Measurements from ENCODE around the gene UBE2I. TPM values are rescaled to one million over a fixed set of nuclear protein-coding genes. Genes with fewer than 3 reads are reported as not detected.

UBE2I gene
- total and polyA plus RNA-seq, 2 donors (not counting 1 experiment from before 2014, with no cell fraction given) = 152 to 265 TPM

GRCh38 chr16:1366712-1367299 lies 57.4 kb downstream of the UBE2I start:
- H3K9me3 Mint-ChIP-seq (ENCODE audit: insufficient read depth) = no peaks in the 10 kb centered on the region
- H3K4me3 ChIP-seq (ENCODE audit: control extremely low read depth in 1 of 5, extremely low read depth in 1 of 5, insufficient read depth in 1 of 5, low read depth in 2 of 5, low read length in 4 of 5) = no peak overlapping the region
- H3K27ac Mint-ChIP-seq = no peak overlapping the region
- H3K27me3 ChIP-seq (replicated peaks in 1 of 4; ENCODE audit: control extremely low read depth in 1 of 4, control insufficient read depth in 3 of 4, insufficient read depth in 4 of 4, low read length in 3 of 4) = no peaks in the 10 kb centered on the region
- no peaks in the 10 kb centered on the region for H3K4me1 ChIP-seq (ENCODE audit: control insufficient read depth in 2 of 2, insufficient read depth in 2 of 2, low read length in 2 of 2)
- intact Hi-C loops (cut with micrococcal nuclease) = no loop called here
- ChIA-PET POLR2A (no interaction called here), CTCF (no interaction called here)
- no peak overlapping the region for H3K9ac ChIP-seq (ENCODE audit: low read length)
- H3K36me3 ChIP-seq (replicated peaks in 1 of 2; ENCODE audit: control extremely low read depth in 1 of 2, control insufficient read depth in 1 of 2, extremely low read depth in 1 of 2, insufficient read depth in 2 of 2, low read length in 1 of 2) = peaks cover 0 to 56% of the 10 kb centered on the region in 2 experiments
- H3K4me3 Mint-ChIP-seq = no peak overlapping the region
- H3K79me2 ChIP-seq (ENCODE audit: control insufficient read depth, insufficient read depth, low read length) = peaks cover 12% of the 10 kb centered on the region
- TF ChIP-seq, protein P1, sequence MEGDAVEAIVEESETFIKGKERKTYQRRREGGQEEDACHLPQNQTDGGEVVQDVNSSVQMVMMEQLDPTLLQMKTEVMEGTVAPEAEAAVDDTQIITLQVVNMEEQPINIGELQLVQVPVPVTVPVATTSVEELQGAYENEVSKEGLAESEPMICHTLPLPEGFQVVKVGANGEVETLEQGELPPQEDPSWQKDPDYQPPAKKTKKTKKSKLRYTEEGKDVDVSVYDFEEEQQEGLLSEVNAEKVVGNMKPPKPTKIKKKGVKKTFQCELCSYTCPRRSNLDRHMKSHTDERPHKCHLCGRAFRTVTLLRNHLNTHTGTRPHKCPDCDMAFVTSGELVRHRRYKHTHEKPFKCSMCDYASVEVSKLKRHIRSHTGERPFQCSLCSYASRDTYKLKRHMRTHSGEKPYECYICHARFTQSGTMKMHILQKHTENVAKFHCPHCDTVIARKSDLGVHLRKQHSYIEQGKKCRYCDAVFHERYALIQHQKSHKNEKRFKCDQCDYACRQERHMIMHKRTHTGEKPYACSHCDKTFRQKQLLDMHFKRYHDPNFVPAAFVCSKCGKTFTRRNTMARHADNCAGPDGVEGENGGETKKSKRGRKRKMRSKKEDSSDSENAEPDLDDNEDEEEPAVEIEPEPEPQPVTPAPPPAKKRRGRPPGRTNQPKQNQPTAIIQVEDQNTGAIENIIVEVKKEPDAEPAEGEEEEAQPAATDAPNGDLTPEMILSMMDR (IDR thresholded peaks at IDR 0.05) = no peak
- TF ChIP-seq EZH2 (IDR thresholded peaks at IDR 0.05; ENCODE audit: borderline replicate concordance, insufficient read depth, low read depth, low read length, poor library complexity, severe bottlenecking) = no peak
- 98% methylated on average over 24 of the region's 24 CpGs for WGBS (ENCODE audit: insufficient coverage)
- H3K4me1 Mint-ChIP-seq = peaks cover 2% of the 10 kb centered on the region
- no peaks in the 10 kb centered on the region for H3K27me3 Mint-ChIP-seq
- H4K20me1 ChIP-seq (ENCODE audit: control insufficient read depth, insufficient read depth, low read length, poor library complexity, severe bottlenecking) = peaks cover 39% of the 10 kb centered on the region
- no peak overlapping the region for H2AFZ ChIP-seq (ENCODE audit: insufficient read depth, low read depth, low read length, poor library complexity, severe bottlenecking)
- no peak overlapping the region for H3K4me2 ChIP-seq (replicated peaks; ENCODE audit: low read depth, low read length, poor library complexity, severe bottlenecking)
- ATAC-seq (ENCODE audit: low read depth) = no peak
- no peak overlapping the region for H3K27ac ChIP-seq (ENCODE audit: low read length in 2 of 2)
- DNase-seq = no peak
- H3K9me3 ChIP-seq (ENCODE audit: control extremely low read depth in 1 of 3, control insufficient read depth in 2 of 3, insufficient read depth in 1 of 3, low read length in 2 of 3) = peaks cover 0 to 2% (median 0%) of the 10 kb centered on the region in 3 donors

DNA sequence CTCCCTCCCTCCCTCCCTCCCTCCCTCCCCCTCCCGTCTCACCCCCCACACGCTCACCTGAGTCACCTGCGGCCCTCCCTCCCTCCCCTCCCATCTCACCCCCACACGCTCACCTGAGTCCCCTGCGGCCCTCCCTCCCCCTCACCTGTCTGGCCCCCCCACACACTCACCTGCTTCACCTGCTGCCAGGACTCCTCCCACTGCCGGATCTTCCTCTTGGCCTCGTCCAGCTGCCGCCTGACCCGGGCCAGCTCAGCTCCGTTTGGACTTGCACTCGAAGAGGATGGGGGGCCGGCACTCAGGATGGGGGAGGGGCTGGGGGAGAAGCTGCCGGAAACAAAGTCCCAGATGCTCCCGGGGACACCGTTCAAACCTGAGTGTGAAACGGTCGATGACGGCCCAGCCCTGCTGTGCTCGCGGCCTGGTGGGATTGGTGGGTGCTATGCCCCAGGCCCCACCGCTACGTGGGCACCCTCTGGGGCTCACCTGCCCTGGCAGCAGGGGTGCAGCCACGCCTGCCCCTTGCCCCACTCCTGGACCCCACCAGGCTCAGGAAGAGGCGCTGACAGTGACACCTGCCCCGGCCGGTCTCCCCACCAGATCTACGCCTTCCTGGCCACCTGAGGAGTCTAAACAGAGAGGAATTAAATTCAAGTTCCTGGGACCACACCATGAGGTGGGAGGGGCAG lies 58.2 kb downstream of the UBE2I start:
- peaks cover 30% of the 10 kb centered on the region for H4K20me1 ChIP-seq (ENCODE audit: control insufficient read depth, insufficient read depth, low read length, poor library complexity, severe bottlenecking)
- no peak overlapping the region for H3K4me2 ChIP-seq (replicated peaks; ENCODE audit: low read depth, low read length, poor library complexity, severe bottlenecking)
- ATAC-seq (ENCODE audit: low read depth) (no peak), DNase-seq (no peak)
- intact Hi-C loops (cut with micrococcal nuclease) = no loop called here
- H3K4me1 ChIP-seq (ENCODE audit: control insufficient read depth in 2 of 2, insufficient read depth in 2 of 2, low read length in 2 of 2) = no peaks in the 10 kb centered on the region
- no peaks in the 10 kb centered on the region for H3K27me3 ChIP-seq (replicated peaks in 1 of 4; ENCODE audit: control extremely low read depth in 1 of 4, control insufficient read depth in 3 of 4, insufficient read depth in 4 of 4, low read length in 3 of 4)
- peaks cover 4% of the 10 kb centered on the region for H3K79me2 ChIP-seq (ENCODE audit: control insufficient read depth, insufficient read depth, low read length)
- ChIA-PET CTCF (no interaction called here), POLR2A (no interaction called here)
- peaks cover 0 to 2% (median 0%) of the 10 kb centered on the region in 3 donors for H3K9me3 ChIP-seq (ENCODE audit: control extremely low read depth in 1 of 3, control insufficient read depth in 2 of 3, insufficient read depth in 1 of 3, low read length in 2 of 3)
- peaks cover 0 to 48% of the 10 kb centered on the region in 2 experiments for H3K36me3 ChIP-seq (replicated peaks in 1 of 2; ENCODE audit: control extremely low read depth in 1 of 2, control insufficient read depth in 1 of 2, extremely low read depth in 1 of 2, insufficient read depth in 2 of 2, low read length in 1 of 2)
- 97% methylated on average over 18 of the region's 27 CpGs for WGBS (ENCODE audit: insufficient coverage)
- no peak overlapping the region for H2AFZ ChIP-seq (ENCODE audit: insufficient read depth, low read depth, low read length, poor library complexity, severe bottlenecking)
- H3K27ac Mint-ChIP-seq = no peak overlapping the region
- H3K27ac ChIP-seq (ENCODE audit: low read length in 2 of 2) = no peak overlapping the region
- H3K4me3 ChIP-seq (ENCODE audit: control extremely low read depth in 1 of 5, extremely low read depth in 1 of 5, insufficient read depth in 1 of 5, low read depth in 2 of 5, low read length in 4 of 5) = no peak overlapping the region
- no peak overlapping the region for H3K9ac ChIP-seq (ENCODE audit: low read length)
- no peak overlapping the region for H3K4me3 Mint-ChIP-seq
- H3K9me3 Mint-ChIP-seq (ENCODE audit: insufficient read depth) = no peaks in the 10 kb centered on the region
- TF ChIP-seq, protein P1 (IDR thresholded peaks at IDR 0.05) = no peak
- no peak for TF ChIP-seq EZH2 (IDR thresholded peaks at IDR 0.05; ENCODE audit: borderline replicate concordance, insufficient read depth, low read depth, low read length, poor library complexity, severe bottlenecking)
- no peaks in the 10 kb centered on the region for H3K27me3 Mint-ChIP-seq
- peaks cover 2% of the 10 kb centered on the region for H3K4me1 Mint-ChIP-seq

All from B cell (primary cell).